Measurements from ENCODE around the gene FKBP4. TPM values are rescaled to one million over a fixed set of nuclear protein-coding genes. Genes with fewer than 3 reads are reported as not detected.

FKBP4 gene
- total and polyA plus RNA-seq, 2 of the 8 experiments (the other 6 are each of a cell fraction or from before 2014, with no cell fraction given) = 72.6 to 243 TPM

GRCh38 chr12:2754208-2754607 is 40.6 kb upstream of the FKBP4 start (continued):
- TF ChIP-seq SAP30 (IDR thresholded peaks at IDR 0.05; ENCODE audit: insufficient read depth, insufficient replicate concordance, low read length) = no peak
- no peak for TF ChIP-seq SP4 (IDR thresholded peaks at IDR 0.05; ENCODE audit: low read length)
- no peak for TF ChIP-seq TBP (IDR thresholded peaks at IDR 0.05; ENCODE audit: low read depth, low read length)
- TF ChIP-seq, protein P1, sequence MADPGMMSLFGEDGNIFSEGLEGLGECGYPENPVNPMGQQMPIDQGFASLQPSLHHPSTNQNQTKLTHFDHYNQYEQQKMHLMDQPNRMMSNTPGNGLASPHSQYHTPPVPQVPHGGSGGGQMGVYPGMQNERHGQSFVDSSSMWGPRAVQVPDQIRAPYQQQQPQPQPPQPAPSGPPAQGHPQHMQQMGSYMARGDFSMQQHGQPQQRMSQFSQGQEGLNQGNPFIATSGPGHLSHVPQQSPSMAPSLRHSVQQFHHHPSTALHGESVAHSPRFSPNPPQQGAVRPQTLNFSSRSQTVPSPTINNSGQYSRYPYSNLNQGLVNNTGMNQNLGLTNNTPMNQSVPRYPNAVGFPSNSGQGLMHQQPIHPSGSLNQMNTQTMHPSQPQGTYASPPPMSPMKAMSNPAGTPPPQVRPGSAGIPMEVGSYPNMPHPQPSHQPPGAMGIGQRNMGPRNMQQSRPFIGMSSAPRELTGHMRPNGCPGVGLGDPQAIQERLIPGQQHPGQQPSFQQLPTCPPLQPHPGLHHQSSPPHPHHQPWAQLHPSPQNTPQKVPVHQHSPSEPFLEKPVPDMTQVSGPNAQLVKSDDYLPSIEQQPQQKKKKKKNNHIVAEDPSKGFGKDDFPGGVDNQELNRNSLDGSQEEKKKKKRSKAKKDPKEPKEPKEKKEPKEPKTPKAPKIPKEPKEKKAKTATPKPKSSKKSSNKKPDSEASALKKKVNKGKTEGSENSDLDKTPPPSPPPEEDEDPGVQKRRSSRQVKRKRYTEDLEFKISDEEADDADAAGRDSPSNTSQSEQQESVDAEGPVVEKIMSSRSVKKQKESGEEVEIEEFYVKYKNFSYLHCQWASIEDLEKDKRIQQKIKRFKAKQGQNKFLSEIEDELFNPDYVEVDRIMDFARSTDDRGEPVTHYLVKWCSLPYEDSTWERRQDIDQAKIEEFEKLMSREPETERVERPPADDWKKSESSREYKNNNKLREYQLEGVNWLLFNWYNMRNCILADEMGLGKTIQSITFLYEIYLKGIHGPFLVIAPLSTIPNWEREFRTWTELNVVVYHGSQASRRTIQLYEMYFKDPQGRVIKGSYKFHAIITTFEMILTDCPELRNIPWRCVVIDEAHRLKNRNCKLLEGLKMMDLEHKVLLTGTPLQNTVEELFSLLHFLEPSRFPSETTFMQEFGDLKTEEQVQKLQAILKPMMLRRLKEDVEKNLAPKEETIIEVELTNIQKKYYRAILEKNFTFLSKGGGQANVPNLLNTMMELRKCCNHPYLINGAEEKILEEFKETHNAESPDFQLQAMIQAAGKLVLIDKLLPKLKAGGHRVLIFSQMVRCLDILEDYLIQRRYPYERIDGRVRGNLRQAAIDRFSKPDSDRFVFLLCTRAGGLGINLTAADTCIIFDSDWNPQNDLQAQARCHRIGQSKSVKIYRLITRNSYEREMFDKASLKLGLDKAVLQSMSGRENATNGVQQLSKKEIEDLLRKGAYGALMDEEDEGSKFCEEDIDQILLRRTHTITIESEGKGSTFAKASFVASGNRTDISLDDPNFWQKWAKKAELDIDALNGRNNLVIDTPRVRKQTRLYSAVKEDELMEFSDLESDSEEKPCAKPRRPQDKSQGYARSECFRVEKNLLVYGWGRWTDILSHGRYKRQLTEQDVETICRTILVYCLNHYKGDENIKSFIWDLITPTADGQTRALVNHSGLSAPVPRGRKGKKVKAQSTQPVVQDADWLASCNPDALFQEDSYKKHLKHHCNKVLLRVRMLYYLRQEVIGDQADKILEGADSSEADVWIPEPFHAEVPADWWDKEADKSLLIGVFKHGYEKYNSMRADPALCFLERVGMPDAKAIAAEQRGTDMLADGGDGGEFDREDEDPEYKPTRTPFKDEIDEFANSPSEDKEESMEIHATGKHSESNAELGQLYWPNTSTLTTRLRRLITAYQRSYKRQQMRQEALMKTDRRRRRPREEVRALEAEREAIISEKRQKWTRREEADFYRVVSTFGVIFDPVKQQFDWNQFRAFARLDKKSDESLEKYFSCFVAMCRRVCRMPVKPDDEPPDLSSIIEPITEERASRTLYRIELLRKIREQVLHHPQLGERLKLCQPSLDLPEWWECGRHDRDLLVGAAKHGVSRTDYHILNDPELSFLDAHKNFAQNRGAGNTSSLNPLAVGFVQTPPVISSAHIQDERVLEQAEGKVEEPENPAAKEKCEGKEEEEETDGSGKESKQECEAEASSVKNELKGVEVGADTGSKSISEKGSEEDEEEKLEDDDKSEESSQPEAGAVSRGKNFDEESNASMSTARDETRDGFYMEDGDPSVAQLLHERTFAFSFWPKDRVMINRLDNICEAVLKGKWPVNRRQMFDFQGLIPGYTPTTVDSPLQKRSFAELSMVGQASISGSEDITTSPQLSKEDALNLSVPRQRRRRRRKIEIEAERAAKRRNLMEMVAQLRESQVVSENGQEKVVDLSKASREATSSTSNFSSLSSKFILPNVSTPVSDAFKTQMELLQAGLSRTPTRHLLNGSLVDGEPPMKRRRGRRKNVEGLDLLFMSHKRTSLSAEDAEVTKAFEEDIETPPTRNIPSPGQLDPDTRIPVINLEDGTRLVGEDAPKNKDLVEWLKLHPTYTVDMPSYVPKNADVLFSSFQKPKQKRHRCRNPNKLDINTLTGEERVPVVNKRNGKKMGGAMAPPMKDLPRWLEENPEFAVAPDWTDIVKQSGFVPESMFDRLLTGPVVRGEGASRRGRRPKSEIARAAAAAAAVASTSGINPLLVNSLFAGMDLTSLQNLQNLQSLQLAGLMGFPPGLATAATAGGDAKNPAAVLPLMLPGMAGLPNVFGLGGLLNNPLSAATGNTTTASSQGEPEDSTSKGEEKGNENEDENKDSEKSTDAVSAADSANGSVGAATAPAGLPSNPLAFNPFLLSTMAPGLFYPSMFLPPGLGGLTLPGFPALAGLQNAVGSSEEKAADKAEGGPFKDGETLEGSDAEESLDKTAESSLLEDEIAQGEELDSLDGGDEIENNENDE (IDR thresholded peaks at IDR 0.05; ENCODE audit: insufficient replicate concordance, low read length) = no peak
- no peak for TF ChIP-seq SIX5 (IDR thresholded peaks at IDR 0.05; ENCODE audit: low read depth, low read length)
- TF ChIP-seq TEAD4 (IDR thresholded peaks at IDR 0.05; ENCODE audit: low read depth, low read length) = no peak
- TF ChIP-seq CREB1 (IDR thresholded peaks at IDR 0.05) = no peak
